Cortex of kidney (tissue), 1 donor: ENCODE measurements around the gene SPDL1.

ENCODE experiments used
- DNase-seq: peaks from one replicate; lab custom pipeline; 2025; lab: John Stamatoyannopoulos, UW

SPDL1 gene, protein sequence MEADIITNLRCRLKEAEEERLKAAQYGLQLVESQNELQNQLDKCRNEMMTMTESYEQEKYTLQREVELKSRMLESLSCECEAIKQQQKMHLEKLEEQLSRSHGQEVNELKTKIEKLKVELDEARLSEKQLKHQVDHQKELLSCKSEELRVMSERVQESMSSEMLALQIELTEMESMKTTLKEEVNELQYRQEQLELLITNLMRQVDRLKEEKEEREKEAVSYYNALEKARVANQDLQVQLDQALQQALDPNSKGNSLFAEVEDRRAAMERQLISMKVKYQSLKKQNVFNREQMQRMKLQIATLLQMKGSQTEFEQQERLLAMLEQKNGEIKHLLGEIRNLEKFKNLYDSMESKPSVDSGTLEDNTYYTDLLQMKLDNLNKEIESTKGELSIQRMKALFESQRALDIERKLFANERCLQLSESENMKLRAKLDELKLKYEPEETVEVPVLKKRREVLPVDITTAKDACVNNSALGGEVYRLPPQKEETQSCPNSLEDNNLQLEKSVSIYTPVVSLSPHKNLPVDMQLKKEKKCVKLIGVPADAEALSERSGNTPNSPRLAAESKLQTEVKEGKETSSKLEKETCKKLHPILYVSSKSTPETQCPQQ

DNA sequence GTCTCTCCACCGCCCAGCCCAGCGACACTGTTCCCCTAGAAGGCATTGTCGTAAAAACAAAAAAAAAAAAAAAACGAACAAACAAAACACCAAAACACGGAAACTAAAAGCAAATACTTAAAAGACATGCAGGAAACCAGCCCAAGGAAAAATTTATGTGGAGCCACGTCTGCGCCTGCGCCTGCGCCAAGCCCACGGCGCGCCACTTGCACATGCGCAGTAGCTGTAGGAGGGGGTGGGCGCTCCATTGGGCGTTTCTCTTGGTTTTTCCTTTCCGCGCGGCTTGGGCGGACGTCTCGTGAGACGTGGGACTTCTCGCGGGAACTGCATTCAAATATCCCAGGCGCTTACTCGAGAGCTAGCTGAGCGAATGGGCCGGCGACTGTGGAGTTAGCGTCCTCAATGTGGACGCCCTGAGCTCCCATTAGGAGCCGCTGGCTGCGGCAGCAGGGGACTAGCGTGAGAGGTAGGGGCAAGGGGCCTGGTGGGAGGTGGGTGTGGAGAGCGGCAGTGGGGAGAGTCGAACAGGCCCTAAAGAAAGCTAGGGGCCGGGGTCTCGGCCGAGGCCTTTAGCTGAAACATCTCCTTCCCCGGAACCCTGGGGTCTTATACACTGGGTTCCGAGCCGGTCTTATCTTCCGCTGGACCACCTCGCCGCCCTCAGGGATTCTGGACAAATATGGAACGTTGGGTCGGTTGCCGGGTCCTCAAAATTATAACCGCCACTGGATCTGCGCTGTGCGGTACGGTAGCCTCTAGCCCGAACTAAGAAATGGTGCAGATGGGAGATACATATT lies at the start of gene SPDL1:
SPDL1 (plus strand) TSS at position 350 of the 797 bp plus-strand sequence. CDS start 4,644 bp downstream, outside the sequence.
- no peak for DNase-seq

DNA sequence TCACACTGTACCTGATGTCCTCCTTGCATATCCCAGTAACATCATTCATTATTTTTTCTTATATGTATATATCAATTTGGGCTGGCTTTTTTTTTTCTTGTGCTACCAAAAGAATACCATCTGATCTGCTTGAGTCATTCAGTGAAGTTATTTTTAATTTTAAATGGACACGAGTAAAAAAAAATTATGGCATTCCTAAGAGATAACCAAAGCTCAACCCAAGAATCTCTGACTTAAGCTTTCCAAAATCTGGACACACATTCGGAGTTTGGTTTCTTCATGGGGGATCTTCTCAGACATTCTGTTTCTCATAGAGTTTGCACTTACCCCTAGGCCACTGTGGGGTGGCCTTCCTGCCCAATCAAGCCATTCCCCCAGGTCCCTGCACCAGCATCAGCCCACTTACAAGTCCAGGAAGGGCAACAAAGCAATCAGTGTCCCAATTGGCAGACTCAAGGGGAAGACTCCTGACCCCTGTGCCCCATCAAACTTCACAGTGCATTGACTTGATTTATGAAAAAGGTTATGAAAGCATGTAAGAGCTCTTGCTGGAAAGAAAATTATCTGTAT lies 49.2 kb upstream of the SPDL1 start:
- DNase-seq, result no peak

DNA sequence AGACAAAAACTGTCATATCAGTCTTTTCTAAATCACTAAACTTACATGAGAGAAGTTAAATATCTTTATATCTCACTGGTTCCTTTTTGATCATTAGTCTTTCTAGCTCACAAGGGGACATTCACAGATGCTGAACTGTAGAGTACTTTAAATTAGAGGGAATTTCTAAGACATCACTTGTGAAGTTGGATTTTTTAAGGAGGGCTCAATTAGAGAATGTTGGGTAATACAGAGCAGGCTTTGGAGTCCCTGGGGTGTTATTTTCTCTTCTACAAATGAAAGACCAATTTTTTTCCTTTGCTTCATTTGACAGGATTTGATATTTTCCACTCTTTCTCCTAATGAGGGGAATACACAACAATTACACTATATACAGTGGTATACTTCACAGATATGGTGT lies 48.6 kb upstream of the SPDL1 start:
- DNase-seq, result no peak

DNA sequence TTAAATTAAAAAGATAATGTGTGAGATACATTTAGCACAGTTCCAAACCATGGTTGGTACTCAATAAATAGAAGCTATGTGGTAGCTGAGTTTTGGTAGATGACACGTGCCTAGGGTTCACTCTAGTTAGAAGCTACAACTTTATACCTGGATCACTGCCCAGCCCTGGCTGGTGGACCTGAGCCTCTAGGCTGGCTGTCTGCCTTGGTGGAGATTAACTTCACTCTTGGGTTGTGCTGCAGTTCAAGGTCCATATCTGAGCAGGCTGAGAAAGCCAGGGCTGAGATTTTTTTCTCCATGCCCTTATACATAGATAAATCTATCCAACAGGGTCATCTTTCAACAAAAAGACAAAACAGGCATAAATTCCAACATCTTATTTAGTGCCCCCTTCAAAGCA lies 44.6 kb upstream of the SPDL1 start:
- DNase-seq, result no peak

DNA sequence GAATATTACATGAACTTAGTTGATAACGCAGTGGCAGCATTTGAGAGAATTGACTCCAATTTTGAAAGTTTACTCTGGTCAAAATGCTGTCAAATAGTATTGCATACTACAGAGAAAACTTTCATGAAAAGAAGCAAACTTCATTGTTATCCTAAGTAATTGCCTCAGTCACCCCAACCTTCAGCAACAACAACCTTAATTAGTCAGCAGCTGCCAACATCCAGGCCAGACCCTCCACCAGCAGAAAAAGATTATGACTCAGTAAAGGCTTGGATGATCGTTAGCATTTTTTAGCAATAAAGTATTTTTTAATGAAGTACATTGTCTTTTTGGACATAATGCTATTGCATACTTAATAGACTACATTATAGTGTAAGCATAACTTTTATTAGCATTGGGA lies 40.8 kb upstream of the SPDL1 start:
- DNase-seq, result no peak

DNA sequence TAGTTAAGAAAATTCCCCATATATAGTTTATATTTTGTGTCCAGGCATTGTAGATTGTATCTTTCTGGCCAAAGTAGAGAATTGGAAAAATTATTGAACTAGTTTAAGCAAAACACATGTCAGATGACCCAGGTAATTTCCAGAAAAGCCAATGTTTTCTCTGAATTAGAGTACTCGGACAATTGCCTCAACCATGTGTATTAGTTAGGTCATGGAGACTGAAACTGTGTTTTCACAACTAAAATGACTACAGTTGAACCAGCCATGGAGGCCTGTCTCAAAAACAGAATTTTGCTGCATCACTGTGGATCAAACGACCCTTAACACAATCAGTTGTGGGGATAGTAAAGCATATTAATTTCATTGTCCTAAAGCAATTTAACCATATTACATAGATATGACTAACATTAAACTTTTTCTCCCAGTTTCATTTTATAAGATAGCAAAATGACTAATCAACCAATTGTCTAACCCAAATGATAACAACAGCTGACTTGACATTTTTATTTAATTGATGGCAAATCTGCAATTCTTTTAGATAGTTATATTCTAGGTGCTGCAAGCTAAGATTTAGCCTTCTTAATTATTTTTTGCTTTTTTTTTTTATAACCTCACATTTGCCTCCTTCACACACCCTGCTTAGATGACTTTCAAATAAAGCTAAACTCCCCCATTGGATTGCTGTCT lies 39.2 kb upstream of the SPDL1 start:
- no peak for DNase-seq

DNA sequence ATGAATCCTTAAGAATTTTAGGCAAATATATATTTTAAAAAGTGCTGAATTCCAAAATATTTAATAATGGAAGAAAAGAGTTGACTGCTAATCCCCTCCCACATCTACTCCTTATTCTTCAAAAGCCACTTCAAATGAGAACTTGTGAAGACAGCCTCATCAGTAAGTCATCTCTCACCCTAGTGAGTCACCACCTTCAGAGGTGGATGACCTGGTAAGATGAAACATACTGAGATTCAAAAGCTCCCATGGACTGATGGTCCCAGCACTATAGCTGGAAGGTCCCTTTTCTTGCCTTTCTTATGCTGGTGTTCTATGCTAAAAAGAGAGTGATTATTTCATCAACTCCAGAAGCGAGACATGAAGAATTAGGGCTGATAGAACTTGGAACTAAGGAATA lies 37.8 kb upstream of the SPDL1 start:
- no peak for DNase-seq

DNA sequence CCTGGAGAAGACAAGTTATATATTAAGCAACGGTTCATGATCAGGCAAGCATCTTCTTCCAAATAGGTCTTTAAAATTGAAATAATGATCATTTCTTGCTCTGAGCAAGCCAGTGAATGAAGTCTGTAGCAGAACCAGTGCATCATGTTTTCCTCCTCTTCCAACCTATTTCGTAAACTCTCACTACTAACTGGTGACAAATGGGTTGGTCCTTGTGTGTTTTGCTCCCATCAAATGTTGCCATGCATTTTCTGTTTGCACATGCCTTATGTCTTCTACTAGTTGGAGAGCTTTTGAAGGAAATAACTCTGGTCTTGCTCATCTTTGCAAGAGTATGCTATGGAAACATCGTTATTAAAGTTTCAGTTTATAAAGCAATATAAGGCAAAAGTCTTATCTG lies 37.2 kb upstream of the SPDL1 start:
- DNase-seq, result no peak

DNA sequence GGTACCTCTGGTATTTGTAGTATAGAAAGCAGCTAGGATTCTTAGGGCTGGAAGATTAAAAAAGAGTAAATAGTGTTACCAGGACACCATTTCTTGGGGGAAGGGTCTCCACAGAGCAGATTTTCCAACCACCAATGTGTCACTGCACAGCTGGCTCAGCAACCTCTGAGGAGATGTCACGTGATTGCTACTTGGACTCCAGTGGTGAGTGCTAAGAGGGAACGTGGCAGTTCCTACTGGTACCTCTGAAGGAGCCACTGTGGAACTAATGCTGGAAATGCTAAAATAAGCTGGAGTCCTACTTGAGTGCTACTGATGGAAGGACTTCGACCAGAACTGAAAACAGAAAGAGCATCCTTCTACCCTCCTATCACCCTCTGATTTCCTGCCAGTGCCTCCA lies 36.1 kb upstream of the SPDL1 start:
- no peak for DNase-seq

DNA sequence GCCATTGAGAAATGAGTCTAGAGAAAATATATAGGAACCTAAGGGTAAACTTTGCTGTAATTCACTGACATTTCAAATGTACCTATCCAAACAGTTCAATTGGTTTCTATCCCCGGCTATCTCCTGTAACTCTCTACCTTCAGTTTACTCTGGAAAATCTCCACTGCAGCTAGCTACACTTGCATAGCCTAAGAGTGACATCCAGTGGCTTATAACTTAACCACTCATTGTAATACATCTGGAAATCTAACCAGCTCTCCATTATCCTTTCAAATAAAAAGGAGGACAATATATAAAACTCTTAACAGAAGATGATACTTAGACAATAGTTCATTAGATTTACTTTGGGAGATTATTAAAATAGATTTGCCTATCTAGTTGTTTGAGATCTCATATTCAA lies 35.3 kb upstream of the SPDL1 start:
- DNase-seq, result no peak

DNA sequence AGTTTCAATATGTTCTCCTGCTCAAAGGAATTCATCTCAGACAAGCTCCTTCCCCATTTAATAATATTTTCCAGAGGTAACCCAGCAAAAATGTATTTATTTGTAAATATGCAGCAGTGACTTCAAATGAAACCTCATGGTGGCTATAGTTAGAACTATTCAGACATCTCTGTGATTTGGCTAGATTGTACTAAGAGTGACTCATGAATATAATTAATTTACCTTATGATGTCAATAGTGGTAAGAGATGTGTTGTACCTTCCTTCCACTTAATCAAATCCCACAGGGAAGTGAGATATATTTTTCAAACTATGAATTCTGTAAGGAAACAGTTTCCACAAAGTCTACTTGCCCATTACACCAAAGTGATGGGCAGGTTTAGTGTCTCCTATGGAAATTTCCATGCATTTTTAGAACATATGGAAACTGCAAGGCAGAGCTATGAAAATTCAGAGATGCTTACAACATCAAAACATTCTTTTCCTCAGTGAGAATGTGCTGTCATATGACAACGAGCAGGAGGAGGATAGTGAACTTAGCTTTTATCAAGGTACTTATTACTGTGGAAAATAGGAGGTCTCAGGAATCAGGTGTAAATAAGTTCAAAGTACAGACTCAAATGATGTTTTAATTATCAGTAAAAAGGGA lies 34.0 kb upstream of the SPDL1 start:
- no peak for DNase-seq

DNA sequence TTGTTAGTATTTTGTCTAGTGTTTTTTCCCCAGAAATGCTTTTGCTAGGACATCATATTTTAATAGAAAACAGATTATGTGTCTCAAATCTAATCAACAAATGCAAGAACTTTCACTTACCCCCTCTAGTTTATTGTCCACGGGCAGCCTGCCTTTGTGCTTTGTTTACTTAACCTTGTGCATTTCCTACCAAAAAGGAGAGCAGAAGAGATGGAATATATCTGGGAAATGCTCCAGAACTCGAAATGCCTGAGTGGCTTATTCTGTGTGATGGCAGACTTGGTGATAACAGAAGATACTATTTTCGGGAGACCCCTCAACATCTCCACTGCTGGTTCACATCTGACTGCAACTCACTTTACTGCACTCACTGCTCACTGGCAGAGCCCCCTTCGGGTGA lies 33.3 kb upstream of the SPDL1 start:
- no peak for DNase-seq

DNA sequence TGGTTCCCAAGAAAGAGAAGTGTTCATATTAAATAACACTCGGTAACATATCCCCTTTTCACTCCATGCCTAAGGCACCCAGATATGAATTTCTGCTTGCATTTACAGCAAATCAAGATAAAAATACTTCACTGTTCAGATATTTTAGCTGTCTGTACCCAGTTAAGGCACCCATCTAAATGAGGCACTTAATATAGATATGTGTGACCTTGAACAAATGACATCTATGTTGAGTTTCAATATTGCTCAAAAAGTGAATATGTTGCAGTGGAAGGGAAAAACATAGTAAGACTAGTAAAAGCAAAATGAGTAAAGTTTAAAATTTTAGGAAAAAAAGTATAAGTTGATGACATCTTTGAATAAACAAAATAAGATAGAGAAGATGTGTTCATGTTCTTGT lies 32.4 kb upstream of the SPDL1 start:
- DNase-seq, result no peak

DNA sequence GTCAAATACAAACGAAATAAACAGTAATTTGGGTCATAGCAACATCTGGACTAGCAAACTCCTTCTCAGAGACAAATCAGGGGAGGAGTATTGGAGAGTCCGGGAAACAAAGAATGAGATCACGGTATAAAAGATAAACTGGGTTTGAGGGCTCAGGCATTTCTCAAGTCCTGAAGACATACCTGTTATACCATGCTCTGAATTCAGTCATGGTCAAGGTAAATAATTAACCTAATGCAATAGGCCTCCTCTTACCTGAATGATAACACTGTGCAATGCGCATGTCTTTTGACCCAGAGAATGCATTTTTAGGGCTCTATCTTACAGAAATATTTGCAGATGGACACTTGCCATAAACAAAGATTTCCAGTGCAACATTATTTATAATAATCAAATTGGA lies 31.9 kb upstream of the SPDL1 start:
- DNase-seq, result no peak

DNA sequence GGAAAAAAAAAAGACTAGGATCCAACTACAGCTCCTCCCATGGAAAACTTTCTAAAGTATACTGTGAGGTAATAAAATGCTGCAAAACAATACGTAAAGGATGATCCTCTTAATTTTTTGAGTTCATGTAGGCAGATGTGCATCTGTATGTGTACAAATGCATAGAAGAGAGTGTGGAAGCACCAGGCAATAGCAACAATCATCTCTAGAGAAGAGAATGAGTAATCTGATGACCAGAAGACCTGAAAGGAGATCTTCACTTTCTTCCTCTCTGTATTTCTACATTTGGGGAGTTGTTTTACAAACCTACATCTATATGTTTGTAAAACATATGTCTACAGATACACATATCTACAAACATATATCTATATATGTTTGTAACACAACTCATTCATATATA lies 29.3 kb upstream of the SPDL1 start:
- DNase-seq, result no peak

DNA sequence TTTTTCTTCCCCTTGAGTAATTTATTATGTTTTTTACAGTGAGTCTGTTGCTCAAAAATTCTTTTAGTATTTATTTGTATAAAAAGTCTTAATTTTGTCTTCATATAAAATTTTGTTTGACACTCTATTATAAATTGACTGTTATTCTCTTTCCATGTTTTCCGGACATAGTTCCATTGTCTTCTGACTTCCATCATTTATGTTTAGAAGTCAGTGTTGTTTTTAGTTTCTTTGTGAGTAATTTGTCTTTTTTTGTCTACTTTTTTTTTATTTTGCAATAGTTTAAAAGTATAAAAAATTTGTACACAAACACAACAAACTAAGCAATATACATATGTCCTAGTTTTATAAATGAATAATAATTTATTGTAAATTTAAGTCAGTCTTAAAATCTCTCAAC lies 25.7 kb upstream of the SPDL1 start:
- DNase-seq, result no peak

DNA sequence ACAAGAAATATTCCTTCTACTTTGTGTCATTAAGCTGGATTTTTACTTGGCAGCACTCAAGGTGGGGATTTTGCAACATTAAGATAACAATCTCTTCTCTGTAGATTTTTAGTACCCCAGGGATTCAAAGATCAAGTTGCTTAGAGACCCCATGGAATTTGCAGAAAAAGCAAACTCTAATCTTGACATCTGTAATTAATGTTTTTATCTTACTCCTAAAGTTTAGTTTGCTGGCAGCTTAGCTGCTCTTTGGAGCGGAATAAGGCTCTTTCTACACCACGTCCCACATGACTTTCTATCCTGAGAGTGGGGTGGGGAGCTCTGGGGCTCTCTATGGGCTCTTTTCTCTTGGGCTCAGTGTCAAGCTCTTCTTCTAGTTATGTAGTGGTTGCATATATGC lies 21.7 kb upstream of the SPDL1 start:
- DNase-seq, result no peak

DNA sequence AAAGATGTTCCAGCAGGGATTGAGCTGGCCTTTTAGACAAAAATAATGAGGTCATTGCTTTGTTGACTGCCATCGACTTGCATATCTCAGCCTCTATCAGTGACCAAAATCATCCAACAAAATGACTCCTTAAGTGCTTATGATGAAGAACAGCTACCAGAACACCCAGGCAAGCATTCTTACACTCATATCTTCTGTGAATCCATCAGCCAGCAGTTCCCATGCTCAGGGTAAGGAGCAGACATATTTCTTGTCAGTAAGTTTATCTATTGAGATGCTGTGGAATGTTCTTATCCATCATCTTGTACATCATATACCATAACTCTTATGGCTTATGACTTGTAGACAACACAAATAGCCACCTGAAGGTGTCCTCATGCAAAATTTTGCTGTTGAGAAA lies 20.2 kb upstream of the SPDL1 start:
- DNase-seq, result no peak

DNA sequence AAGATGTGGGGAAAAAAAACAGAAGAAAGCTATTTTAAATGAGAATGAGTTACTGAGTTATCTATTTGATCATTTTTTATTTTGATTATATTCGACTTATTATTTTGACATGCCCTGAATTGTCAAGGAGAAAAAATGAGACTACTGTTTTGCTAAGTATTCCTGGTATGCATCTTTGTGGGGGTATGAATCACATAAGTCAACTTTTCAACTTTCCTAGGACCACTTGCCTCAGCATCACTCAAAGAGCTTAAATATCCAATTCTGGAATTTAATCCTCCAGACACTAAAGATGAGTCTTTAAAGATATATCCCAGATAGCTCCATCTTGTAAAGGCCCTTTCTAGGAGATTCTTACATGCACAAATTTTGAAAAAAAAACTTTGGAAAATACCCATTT lies 17.4 kb upstream of the SPDL1 start:
- no peak for DNase-seq

DNA sequence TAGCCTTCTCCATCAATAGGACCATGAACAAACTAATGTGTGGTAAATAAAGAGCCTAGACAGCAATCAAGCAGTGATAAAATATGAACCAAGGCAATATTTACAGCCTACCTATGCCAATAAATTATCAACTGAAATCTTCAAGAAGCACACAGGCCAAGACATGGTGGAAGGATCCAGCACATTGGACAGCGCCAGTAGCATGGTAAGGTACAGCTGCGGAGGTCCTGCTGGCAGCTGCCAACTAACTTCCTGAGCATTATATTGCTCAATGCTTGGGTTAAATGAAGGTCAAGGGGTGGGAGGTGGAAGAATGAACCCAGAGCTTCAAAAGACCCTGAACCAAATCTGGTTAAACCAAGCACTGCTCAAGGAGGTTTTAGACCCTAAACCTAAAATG lies 16.5 kb upstream of the SPDL1 start:
- no peak for DNase-seq

DNA sequence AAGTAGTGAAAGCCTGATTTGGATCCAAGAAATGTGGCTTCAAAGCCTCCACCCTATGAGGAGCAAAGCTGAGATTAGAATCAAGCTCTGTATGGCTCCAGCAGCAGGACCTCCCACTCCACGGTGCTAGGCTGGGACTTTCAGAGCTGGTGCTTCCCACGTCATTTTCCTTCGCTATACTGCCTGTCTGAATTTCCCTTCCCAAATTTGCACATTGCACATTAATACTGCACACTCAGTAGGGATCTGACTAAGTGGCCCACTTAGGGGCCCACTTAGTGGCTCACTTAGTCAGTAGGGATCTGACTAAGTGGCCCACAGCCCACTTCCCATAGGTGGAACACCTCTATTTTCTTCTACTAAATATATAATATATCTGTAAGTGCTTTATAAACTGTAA lies 14.1 kb upstream of the SPDL1 start:
- DNase-seq, result no peak

DNA sequence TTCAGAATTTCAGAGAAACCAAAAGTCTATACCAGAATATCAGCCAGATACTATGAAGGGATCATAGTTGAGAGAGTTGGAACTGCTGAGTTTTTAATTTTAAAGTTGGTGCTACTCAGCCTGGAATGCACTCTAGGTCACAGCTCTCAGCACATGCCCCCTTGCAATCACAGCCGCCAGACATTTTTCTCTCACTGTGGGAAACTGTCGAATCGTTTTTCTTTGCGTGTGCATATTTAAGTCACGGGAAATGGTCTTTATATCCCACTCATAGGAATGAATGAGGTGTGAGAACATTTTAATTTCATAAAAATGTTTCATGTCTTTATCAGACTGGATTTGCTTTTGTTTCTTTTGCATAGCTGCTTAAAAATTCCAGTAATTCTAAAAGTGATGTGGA lies 12.2 kb upstream of the SPDL1 start:
- no peak for DNase-seq
